GM23338 (cell line): ENCODE measurements around the gene ELMOD3. TPM values are rescaled to one million over a fixed set of nuclear protein-coding genes. Genes with fewer than 3 reads are reported as not detected.

Source experiments
- ATAC-seq: fragments of 200-7000 bp; cut with Tn5 transposase; 3 replicates; pipeline ENCODE4 v1.9.1; 2020
- DNase-seq: peaks from one replicate; pipeline ENCODE4 v3.0.0-alpha.2; 2015; ENCODE audit warnings: low spot score
- H2AFZ ChIP-seq: fragments of 200-600 bp; sonication (generic); 2 replicates; pipeline ENCODE4 v1.8.0; 2016; ENCODE audit warnings: antibody characterized with exemption, mild to moderate bottlenecking, moderate library complexity
- H3F3A ChIP-seq: fragments of 200-600 bp; sonication (generic); replicated peaks from 2 replicates; pipeline ENCODE4 v1.8.0; 2017; ENCODE audit warnings: antibody characterized with exemption, mixed run types, low read depth
- H3K27ac ChIP-seq: fragments of 200-600 bp; sonication (generic); 2 replicates; pipeline ENCODE4 v1.6.1; 2016; ENCODE audit warnings: low read depth
- H3K27me3 ChIP-seq: fragments of 200-600 bp; sonication (generic); 2 replicates; pipeline ENCODE4 v1.8.0; 2016; ENCODE audit warnings: mild to moderate bottlenecking, mixed run types, moderate library complexity; ENCODE audit not compliant: insufficient read depth
- H3K36me3 ChIP-seq: fragments of 200-600 bp; sonication (generic); 2 replicates; pipeline ENCODE4 v1.8.0; 2016; ENCODE audit warnings: mild to moderate bottlenecking; ENCODE audit not compliant: insufficient read depth
- H3K4me1 ChIP-seq: fragments of 200-600 bp; sonication (generic); 2 replicates; pipeline ENCODE4 v1.8.0; 2016; ENCODE audit warnings: mild to moderate bottlenecking, moderate library complexity; ENCODE audit not compliant: insufficient read depth
- H3K4me2 ChIP-seq: fragments of 200-600 bp; sonication (generic); 2 replicates; pipeline ENCODE4 v1.7.1; 2017; ENCODE audit warnings: mixed run types
- H3K4me3 ChIP-seq: fragments of 200-600 bp; sonication (generic); 2 replicates; pipeline ENCODE4 v1.6.1; 2016; ENCODE audit warnings: mixed run types
- H3K79me2 ChIP-seq: fragments of 200-600 bp; sonication (generic); replicated peaks from 2 replicates; pipeline ENCODE4 v1.8.0; 2017; ENCODE audit warnings: mild to moderate bottlenecking; ENCODE audit not compliant: insufficient read depth
- H3K9me2 ChIP-seq: fragments of 200-600 bp; sonication (generic); 2 replicates; pipeline ENCODE4 v1.8.0; 2017; ENCODE audit not compliant: insufficient read depth
- H4K20me1 ChIP-seq: fragments of 200-600 bp; sonication (generic); replicated peaks from 2 replicates; pipeline ENCODE4 v1.8.0; 2017; ENCODE audit warnings: mild to moderate bottlenecking; ENCODE audit not compliant: insufficient read depth
- H3K27ac Mint-ChIP-seq: 2 replicates; pipeline ENCODE4 v1.8.0; 2020; ENCODE audit warnings: inconsistent platforms, mild to moderate bottlenecking, moderate library complexity, mixed read lengths
- H3K27me3 Mint-ChIP-seq: 3 replicates; pipeline ENCODE4 v1.8.0; 2022; ENCODE audit warnings: low read depth, mild to moderate bottlenecking, moderate library complexity, mixed read lengths, inconsistent platforms; ENCODE audit not compliant: insufficient read depth, poor library complexity
- H3K36me3 Mint-ChIP-seq: 3 replicates; pipeline ENCODE4 v1.8.0; 2021; ENCODE audit warnings: low read depth, mild to moderate bottlenecking, inconsistent platforms, moderate library complexity, mixed read lengths
- H3K4me1 Mint-ChIP-seq: 3 replicates; pipeline ENCODE4 v1.8.0; 2020; ENCODE audit warnings: mild to moderate bottlenecking, inconsistent platforms, mixed read lengths
- H3K4me3 Mint-ChIP-seq: 3 replicates; pipeline ENCODE4 v1.8.0; 2021; ENCODE audit warnings: moderate library complexity, mild to moderate bottlenecking, inconsistent platforms, mixed read lengths
- H3K9me3 Mint-ChIP-seq: 3 replicates; pipeline ENCODE4 v1.8.0; 2020; ENCODE audit warnings: moderate library complexity, mild to moderate bottlenecking, inconsistent platforms, mixed read lengths
- CREB1 ChIP-seq: fragments of 250-450 bp; sonication (Bioruptor Pico); IDR thresholded peaks from 2 replicates; pipeline ENCODE4 v1.5.0; 2020; ENCODE audit warnings: low read depth, mild to moderate bottlenecking, moderate library complexity
- CTCF ChIP-seq, 2 experiments: fragments of 200-600 bp in 1 of 2; sonication (generic) in 1 of 2; conservative IDR thresholded peaks; 2 replicates each; pipeline versions ENCODE4 v1.5.1 to v1.6.1; 2016 to 2017; ENCODE audit warnings: antibody characterized with exemption in 2 of 2, low read depth in 2 of 2, mild to moderate bottlenecking in 2 of 2, moderate library complexity in 1 of 2
- EZH2phosphoT487 ChIP-seq: fragments of 200-600 bp; sonication (generic); IDR thresholded peaks from one replicate; pipeline ENCODE4 v1.8.1; 2018; ENCODE audit warnings: antibody characterized with exemption; ENCODE audit not compliant: unreplicated experiment
- POLR2AphosphoS5 ChIP-seq: IDR thresholded peaks from 2 replicates; pipeline ENCODE4 v1.6.1; 2016; ENCODE audit warnings: antibody characterized with exemption, low read depth
- ZNF114 ChIP-seq: fragments of 250-450 bp; sonication (Bioruptor Pico); IDR thresholded peaks from 2 replicates; pipeline ENCODE4 v1.5.0; 2020; ENCODE audit warnings: mild to moderate bottlenecking, moderate library complexity
- polyA plus RNA-seq: library from polyadenylated mRNA; unstranded; fragments of >200 nt; fragmentation: Nextera tagmentation; extraction: Ambion mirVana; gene quantifications from 2 replicates; pipeline ENCODE4 v1.2.1, GENCODE V29; 2016
- total RNA-seq: library from RNA; depleted of rRNA; stranded (reverse); fragments of >200 nt; shearing (Covaris generic); gene quantifications from 2 replicates; pipeline ENCODE4 v1.2.3, GENCODE V29; 2014
- TF ChIP-seq, protein P1 (sequence below): IDR thresholded peaks from one replicate; pipeline ENCODE4 v1.6.1; 2018; ENCODE audit warnings: antibody characterized with exemption; ENCODE audit not compliant: unreplicated experiment

The ELMOD3 gene
- total and polyA plus RNA-seq, 2 experiments from 2014 or later: 8.6 to 8.9 TPM

DNA sequence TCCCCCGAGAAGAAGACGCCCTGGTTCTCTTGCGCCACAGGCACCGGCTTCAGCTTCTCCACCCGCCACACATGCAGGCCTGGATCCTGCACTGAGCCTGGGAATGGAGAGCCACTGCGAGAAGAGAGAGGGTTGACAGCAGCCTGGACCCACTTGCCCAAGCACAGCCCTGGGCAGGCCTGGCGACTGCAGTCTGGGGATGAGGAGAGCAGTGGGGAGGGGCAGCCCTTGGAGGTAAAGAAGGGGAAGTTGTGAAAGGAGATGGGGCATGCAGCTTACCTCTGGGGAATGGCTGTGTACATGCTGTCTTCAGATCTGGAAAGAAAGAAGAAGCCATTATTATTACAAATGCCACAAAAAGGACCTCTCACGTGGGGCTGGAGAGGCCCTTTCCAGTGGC, 47.3 kb downstream of the ELMOD3 start:
- DNase-seq: no peak
- H3K27me3 ChIP-seq: no peaks in the 10 kb centered on the region
- H3K27ac Mint-ChIP-seq: no peak overlapping the region

DNA sequence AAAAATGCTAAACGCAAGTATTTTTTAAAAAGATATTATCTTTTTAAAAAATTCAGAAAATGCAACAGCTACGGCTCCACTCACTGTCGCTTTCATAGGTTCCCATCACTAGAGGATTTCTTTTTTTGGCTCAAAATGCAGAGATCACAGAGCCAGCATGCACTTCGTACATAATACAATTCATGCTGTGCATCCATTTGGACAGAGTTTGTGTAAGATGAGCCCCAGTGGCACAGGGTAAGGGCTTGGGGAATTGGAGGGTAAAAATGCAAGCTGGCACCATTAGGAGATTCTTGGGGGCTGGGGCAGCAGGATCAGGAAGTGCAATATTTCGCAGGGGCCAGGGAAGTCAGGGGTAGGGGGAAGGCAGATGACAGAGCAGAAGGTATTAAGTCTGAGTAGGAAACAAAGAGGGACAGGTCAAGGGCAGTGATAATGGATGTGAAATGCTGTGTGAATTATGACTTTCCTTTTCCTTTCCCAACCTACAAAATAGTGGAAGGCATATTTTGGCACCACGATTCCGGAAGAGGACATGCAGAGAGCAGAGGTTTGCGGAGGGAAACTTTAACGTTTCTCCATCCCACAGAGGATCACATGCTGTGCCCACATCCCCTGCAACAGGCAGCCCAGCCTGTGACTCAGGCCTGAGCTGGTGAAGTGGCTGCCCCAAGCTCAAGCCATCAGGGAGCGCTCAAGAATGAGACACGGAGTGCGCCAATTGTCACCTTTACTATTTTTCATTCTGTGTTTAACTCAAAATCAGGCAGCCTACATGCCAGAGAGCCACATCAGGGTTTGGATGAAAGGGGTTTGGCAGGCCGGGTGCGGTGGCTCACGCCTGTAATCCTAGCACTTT, 50.9 kb downstream of the ELMOD3 start:
- no peak for DNase-seq
- peaks cover 9% of the 10 kb centered on the region for H3K79me2 ChIP-seq
- H3K36me3 Mint-ChIP-seq: peaks cover 10% of the 10 kb centered on the region
- H3K27ac ChIP-seq: peak overlapping the region; percentile 74; the same call in 1 of the 2 replicates
- no peak overlapping the region for H2AFZ ChIP-seq
- H3K4me1 ChIP-seq: peaks cover 29% of the 10 kb centered on the region
- H3K27me3 Mint-ChIP-seq: peaks cover 10% of the 10 kb centered on the region
- peaks cover 10% of the 10 kb centered on the region; the same call in 1 of the 2 replicates for H3F3A ChIP-seq
- peaks cover 8% of the 10 kb centered on the region; the same call in 1 of the 2 replicates for H3K36me3 ChIP-seq
- H4K20me1 ChIP-seq: no peaks in the 10 kb centered on the region
- peak overlapping the region; percentile 57; the same call in 1 of the 2 replicates for H3K4me2 ChIP-seq
- no peak overlapping the region for H3K4me3 Mint-ChIP-seq
- TF ChIP-seq EZH2phosphoT487 (no peak), CTCF (conservative IDR thresholded peaks at IDR 0.05; ENCODE audit: low read depth in 2 of 2) (0 out of 4 replicates have a peak, but pooled peaks of 1 of the 2 experiments have one; percentile 5)
- no peaks in the 10 kb centered on the region for H3K9me2 ChIP-seq
- peak; percentile 34 for ATAC-seq
- peaks cover 13% of the 10 kb centered on the region for H3K9me3 Mint-ChIP-seq
- H3K4me3 ChIP-seq: no peak overlapping the region
- peak overlapping the region; percentile 2; the same call in 1 of the 2 replicates for H3K27ac Mint-ChIP-seq
- no peaks in the 10 kb centered on the region for H3K27me3 ChIP-seq
- H3K4me1 Mint-ChIP-seq: peaks cover 31% of the 10 kb centered on the region

More for the DNA sequence above, 47.3 kb downstream of the ELMOD3 start:
- peaks cover 7% of the 10 kb centered on the region; the same call in 1 of the 2 replicates for H3F3A ChIP-seq
- H3K36me3 ChIP-seq: peaks cover 8% of the 10 kb centered on the region
- H4K20me1 ChIP-seq: no peaks in the 10 kb centered on the region
- no peak overlapping the region for H2AFZ ChIP-seq
- no peak for ATAC-seq
- H3K27ac ChIP-seq: no peak overlapping the region
- no peak for TF ChIP-seq CREB1
- H3K4me3 Mint-ChIP-seq: no peak overlapping the region
- H3K4me1 ChIP-seq: peaks cover 6% of the 10 kb centered on the region; the same call in 1 of the 2 replicates
- no peak overlapping the region for H3K4me2 ChIP-seq
- H3K9me3 Mint-ChIP-seq: peaks cover 13% of the 10 kb centered on the region
- H3K36me3 Mint-ChIP-seq: peaks cover 16% of the 10 kb centered on the region
- H3K9me2 ChIP-seq: no peaks in the 10 kb centered on the region
- H3K4me3 ChIP-seq: no peak overlapping the region
- peaks cover 9% of the 10 kb centered on the region for H3K4me1 Mint-ChIP-seq
- peaks cover 9% of the 10 kb centered on the region for H3K79me2 ChIP-seq
- H3K27me3 Mint-ChIP-seq: peaks cover 9% of the 10 kb centered on the region

DNA sequence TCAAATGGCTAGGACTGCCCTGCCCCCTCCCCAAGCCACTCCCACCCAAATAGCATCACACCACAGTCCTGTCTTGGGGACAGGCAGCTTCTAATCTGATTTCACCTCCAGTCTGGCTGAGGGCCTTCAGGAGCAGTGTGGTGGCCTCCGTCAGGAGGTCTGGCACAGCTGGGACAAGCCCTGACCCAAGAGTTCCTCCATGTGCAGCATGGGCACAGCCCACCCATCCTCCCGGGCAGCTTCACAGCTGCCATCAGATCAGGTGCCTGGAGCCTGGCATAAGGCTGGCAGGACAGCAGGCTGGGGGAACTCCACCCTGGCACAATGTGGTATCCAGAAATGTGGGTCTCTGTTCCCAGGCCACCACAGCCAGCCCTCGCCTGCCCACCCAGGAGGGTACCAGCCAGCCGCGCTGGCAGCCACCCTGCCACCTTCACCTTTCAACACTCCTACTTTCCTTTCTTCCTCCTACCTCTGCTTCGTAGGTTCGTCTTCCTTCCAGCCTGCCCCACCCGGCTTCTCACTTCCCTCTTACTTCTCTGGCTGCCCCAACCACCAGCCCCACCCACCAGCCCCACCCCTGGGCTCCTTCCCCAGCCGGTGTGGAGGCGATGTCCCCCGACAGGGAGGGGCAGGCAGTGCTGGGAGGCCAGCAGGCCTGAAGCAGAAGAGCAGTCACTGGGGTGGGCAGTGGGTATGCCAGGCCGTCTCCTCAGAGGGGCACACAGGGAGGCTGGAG, 55.4 kb downstream of the ELMOD3 start, which contains the start of gene CAPG:
TSS of gene CAPG (minus strand) at position 522 of the 739 bp plus-strand sequence. CDS start 8,221 bp downstream, outside the sequence.
- ATAC-seq: peak; percentile 13
- no peak for DNase-seq
- Histone ChIP-seq H2AFZ (no peak within 1 kb of the TSS), H3K27ac (0 out of 2 replicates have a peak within 1 kb of the TSS, but pooled peaks have one; percentile 26), H3K27me3 (no peaks in the 10 kb centered on the region), H3K4me3 (peak within 1 kb of the TSS; percentile 40), H3K36me3 (no peaks in the 10 kb centered on the region), H3K4me2 (peak within 1 kb of the TSS; percentile 71), H3K4me1 (peaks cover 42% of the 10 kb centered on the region), H3K9me2 (no peaks in the 10 kb centered on the region), H4K20me1 (no peaks in the 10 kb centered on the region), H3K79me2 (no peaks in the 10 kb centered on the region; the same call in 1 of the 2 replicates), H3F3A (peaks cover 16% of the 10 kb centered on the region; the same call in 1 of the 2 replicates)
- peak within 1 kb of the TSS; percentile 46 for H3K4me3 Mint-ChIP-seq
- H3K27me3 Mint-ChIP-seq: peaks cover 22% of the 10 kb centered on the region
- TF ChIP-seq POLR2AphosphoS5 (0 out of 2 replicates have a peak, but pooled peaks have one; percentile 27), ZNF114 (no peak)
- TF ChIP-seq, protein P1, sequence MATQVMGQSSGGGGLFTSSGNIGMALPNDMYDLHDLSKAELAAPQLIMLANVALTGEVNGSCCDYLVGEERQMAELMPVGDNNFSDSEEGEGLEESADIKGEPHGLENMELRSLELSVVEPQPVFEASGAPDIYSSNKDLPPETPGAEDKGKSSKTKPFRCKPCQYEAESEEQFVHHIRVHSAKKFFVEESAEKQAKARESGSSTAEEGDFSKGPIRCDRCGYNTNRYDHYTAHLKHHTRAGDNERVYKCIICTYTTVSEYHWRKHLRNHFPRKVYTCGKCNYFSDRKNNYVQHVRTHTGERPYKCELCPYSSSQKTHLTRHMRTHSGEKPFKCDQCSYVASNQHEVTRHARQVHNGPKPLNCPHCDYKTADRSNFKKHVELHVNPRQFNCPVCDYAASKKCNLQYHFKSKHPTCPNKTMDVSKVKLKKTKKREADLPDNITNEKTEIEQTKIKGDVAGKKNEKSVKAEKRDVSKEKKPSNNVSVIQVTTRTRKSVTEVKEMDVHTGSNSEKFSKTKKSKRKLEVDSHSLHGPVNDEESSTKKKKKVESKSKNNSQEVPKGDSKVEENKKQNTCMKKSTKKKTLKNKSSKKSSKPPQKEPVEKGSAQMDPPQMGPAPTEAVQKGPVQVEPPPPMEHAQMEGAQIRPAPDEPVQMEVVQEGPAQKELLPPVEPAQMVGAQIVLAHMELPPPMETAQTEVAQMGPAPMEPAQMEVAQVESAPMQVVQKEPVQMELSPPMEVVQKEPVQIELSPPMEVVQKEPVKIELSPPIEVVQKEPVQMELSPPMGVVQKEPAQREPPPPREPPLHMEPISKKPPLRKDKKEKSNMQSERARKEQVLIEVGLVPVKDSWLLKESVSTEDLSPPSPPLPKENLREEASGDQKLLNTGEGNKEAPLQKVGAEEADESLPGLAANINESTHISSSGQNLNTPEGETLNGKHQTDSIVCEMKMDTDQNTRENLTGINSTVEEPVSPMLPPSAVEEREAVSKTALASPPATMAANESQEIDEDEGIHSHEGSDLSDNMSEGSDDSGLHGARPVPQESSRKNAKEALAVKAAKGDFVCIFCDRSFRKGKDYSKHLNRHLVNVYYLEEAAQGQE: no peak
- H3K4me1 Mint-ChIP-seq: peaks cover 44% of the 10 kb centered on the region
- H3K36me3 Mint-ChIP-seq: no peaks in the 10 kb centered on the region
- no peaks in the 10 kb centered on the region for H3K9me3 Mint-ChIP-seq
- no peak within 1 kb of the TSS for H3K27ac Mint-ChIP-seq
